GM12892 (cell line): Measurements from ENCODE around the gene PRDM16.

Experiments used
- POLR2A ChIP-seq: IDR thresholded peaks from 2 replicates; pipeline ENCODE4 v1.6.1; 2011; ENCODE audit warnings: low read depth, low read length, control low read depth
- TAF1 ChIP-seq: IDR thresholded peaks from 2 replicates; pipeline ENCODE4 v1.6.1; 2011; ENCODE audit warnings: low read depth, mild to moderate bottlenecking, control low read depth, low read length, borderline replicate concordance

DNA sequence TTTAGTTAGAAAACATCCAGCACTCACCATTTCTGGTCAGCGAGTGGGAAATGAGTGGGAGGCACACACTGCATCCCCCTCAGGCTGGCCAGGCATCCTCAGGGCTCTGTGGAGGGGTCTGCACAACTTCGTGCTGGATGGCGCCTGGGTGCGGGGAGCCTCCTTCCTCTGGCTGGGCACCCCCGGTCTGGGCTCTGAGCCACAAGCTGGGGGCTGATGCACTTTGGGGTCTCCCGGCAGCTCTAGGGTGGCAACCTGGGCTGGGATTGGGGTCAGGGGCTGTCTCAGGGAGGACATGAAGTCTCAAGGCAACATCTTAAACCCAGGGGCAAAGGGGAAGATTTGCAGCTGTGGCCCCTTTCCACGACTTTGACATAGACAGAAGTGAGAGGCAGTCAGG lies 23.5 kb downstream of the PRDM16 start:
- TF ChIP-seq TAF1 (no peak), POLR2A (no peak)
